Mesenchymal stem cell (in vitro differentiated cells and primary cell): ENCODE results near the gene ALOX12.
"Not testable (repeated sequence)": the region's sequence is repeated elsewhere in the genome, so short reads cannot be mapped to it uniquely, and the experiment has no call there.

Experiments
- DNase-seq: peaks from one replicate; pipeline ENCODE4 v3.0.0-alpha.2; 2013
- H2AFZ ChIP-seq: one replicate; pipeline ENCODE4 v1.6.1; 2013; ENCODE audit warnings: low read depth, mild to moderate bottlenecking, control low read depth, inconsistent platforms, low read length, moderate library complexity
- H2AK5ac ChIP-seq: 2 replicates; pipeline ENCODE4 v1.6.1; 2013; ENCODE audit warnings: low read length, moderate library complexity, mild to moderate bottlenecking, inconsistent platforms; ENCODE audit not compliant: severe bottlenecking
- H2BK120ac ChIP-seq: one replicate; pipeline ENCODE4 v1.6.1; 2013; ENCODE audit warnings: low read depth, mild to moderate bottlenecking, inconsistent platforms, low read length, moderate library complexity
- H2BK12ac ChIP-seq, 2 experiments: one replicate each; pipeline ENCODE4 v1.6.1; 2013; ENCODE audit warnings: inconsistent platforms in 2 of 2, low read length in 2 of 2, mild to moderate bottlenecking in 2 of 2, moderate library complexity in 2 of 2, control low read depth in 1 of 2
- H2BK15ac ChIP-seq: one replicate; pipeline ENCODE4 v1.6.1; 2013; ENCODE audit warnings: mild to moderate bottlenecking, low read depth, inconsistent platforms; ENCODE audit not compliant: poor library complexity, severe bottlenecking
- H2BK5ac ChIP-seq: 2 replicates; pipeline ENCODE4 v1.6.1; 2013; ENCODE audit warnings: low read depth, mild to moderate bottlenecking, low read length, control low read depth, inconsistent platforms; ENCODE audit not compliant: poor library complexity, severe bottlenecking
- H3K14ac ChIP-seq, 2 experiments: one replicate each; pipeline ENCODE4 v1.6.1; 2013; ENCODE audit warnings: inconsistent platforms in 2 of 2, low read length in 2 of 2, control low read depth in 1 of 2, mild to moderate bottlenecking in 1 of 2, moderate library complexity in 1 of 2
- H3K18ac ChIP-seq, 2 experiments: one replicate each; pipeline ENCODE4 v1.6.1; 2013; ENCODE audit warnings: inconsistent platforms in 2 of 2, low read length in 2 of 2, control low read depth in 1 of 2, low read depth in 1 of 2, mild to moderate bottlenecking in 1 of 2
- H3K23ac ChIP-seq, 2 experiments: one replicate each; pipeline ENCODE4 v1.6.1; 2013; ENCODE audit warnings: inconsistent platforms in 2 of 2, low read length in 2 of 2, mild to moderate bottlenecking in 2 of 2, moderate library complexity in 2 of 2, control low read depth in 1 of 2
- H3K27ac ChIP-seq: 2 replicates; pipeline ENCODE4 v1.5.1; 2013; ENCODE audit warnings: mild to moderate bottlenecking, moderate library complexity, low read length, control low read depth, inconsistent platforms; ENCODE audit not compliant: poor library complexity, severe bottlenecking
- H3K27me3 ChIP-seq, 2 experiments: 2 replicates each; pipeline versions ENCODE4 v1.6.1 to v1.7.0; 2013; ENCODE audit warnings: low read length in 2 of 2, mild to moderate bottlenecking in 2 of 2, moderate library complexity in 2 of 2, control low read depth in 1 of 2, inconsistent platforms in 1 of 2; ENCODE audit not compliant: control insufficient read depth in 1 of 2, insufficient read depth in 1 of 2
- H3K36me3 ChIP-seq, 2 experiments: 2 replicates each; pipeline versions ENCODE4 v1.6.1 to v1.7.0; 2013; ENCODE audit warnings: low read length in 2 of 2, control low read depth in 1 of 2, inconsistent platforms in 1 of 2, low read depth in 1 of 2, mild to moderate bottlenecking in 1 of 2; ENCODE audit not compliant: insufficient read depth in 2 of 2, control insufficient read depth in 1 of 2
- H3K4ac ChIP-seq, 2 experiments: one replicate each; pipeline ENCODE4 v1.6.1; 2013; ENCODE audit warnings: inconsistent platforms in 2 of 2, low read length in 2 of 2, mild to moderate bottlenecking in 2 of 2, moderate library complexity in 2 of 2, control low read depth in 1 of 2, low read depth in 1 of 2
- H3K4me1 ChIP-seq: 2 replicates; pipeline ENCODE4 v1.6.1; 2013; ENCODE audit warnings: low read depth, low read length, control low read depth; ENCODE audit not compliant: control insufficient read depth, insufficient read depth
- H3K4me2 ChIP-seq: 2 replicates; pipeline ENCODE4 v1.6.1; 2013; ENCODE audit warnings: low read length, mild to moderate bottlenecking, inconsistent platforms; ENCODE audit not compliant: poor library complexity, severe bottlenecking
- H3K4me3 ChIP-seq, 2 experiments: 2 replicates each; pipeline versions ENCODE4 v1.5.1 to v1.7.0; 2013; ENCODE audit warnings: low read length in 2 of 2, mild to moderate bottlenecking in 2 of 2, control low read depth in 1 of 2, low read depth in 1 of 2; ENCODE audit not compliant: insufficient read depth in 1 of 2
- H3K79me1 ChIP-seq: replicated peaks from 2 replicates; pipeline ENCODE4 v1.6.1; 2013; ENCODE audit warnings: mild to moderate bottlenecking, control low read depth, low read length, inconsistent platforms; ENCODE audit not compliant: poor library complexity, severe bottlenecking
- H3K9ac ChIP-seq: 2 replicates; pipeline ENCODE4 v1.7.0; 2013; ENCODE audit warnings: mild to moderate bottlenecking, low read length, moderate library complexity
- H3K9me3 ChIP-seq: 2 replicates; pipeline ENCODE4 v1.7.0; 2013; ENCODE audit warnings: mild to moderate bottlenecking, low read length; ENCODE audit not compliant: control insufficient read depth
- H4K8ac ChIP-seq: one replicate; pipeline ENCODE4 v1.6.1; 2013; ENCODE audit warnings: inconsistent platforms, mild to moderate bottlenecking, low read length, moderate library complexity
- H4K91ac ChIP-seq: one replicate; pipeline ENCODE4 v1.6.1; 2013; ENCODE audit warnings: mild to moderate bottlenecking, low read length, inconsistent platforms
- WGBS: methylation state at CpG from one replicate; pipeline ENCODE4 v1.1.7; 2013; ENCODE audit warnings: mixed read lengths; 5-methylcytosine and 5-hydroxymethylcytosine counted together

ALOX12 gene

DNA sequence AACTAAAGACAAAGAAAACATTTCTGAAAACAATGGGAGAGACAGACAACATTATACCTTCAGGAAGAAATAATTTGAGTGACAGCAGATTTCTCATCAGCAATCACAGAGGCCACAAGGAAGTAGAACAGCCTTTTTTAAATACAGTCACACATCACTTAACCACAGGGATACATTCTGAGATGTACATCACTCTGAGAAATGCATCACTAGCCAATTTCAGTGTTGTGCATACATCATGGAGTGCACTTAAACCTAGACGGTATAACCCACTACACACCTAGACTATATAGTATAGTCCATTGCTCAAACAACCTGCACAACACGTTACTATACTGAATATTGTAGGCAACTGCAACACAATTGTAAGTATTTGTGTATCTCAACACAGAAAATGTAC lies 24.9 kb upstream of the ALOX12 start:
- H3K4me3 ChIP-seq, result no peak overlapping the region
- no peaks in the 10 kb centered on the region for H3K36me3 ChIP-seq
- no peak overlapping the region for H2BK120ac ChIP-seq
- DNase-seq, result no peak
- no peak overlapping the region for H4K91ac ChIP-seq
- H4K8ac ChIP-seq, result no peak overlapping the region
- H3K14ac ChIP-seq, result no peak overlapping the region
- no peaks in the 10 kb centered on the region for H3K4me1 ChIP-seq
- H3K79me1 ChIP-seq, result no peaks in the 10 kb centered on the region
- no peaks in the 10 kb centered on the region for H3K9me3 ChIP-seq
- H2BK5ac ChIP-seq, result no peak overlapping the region
- WGBS, result no CpG with 5 or more reads among the region's 2 CpGs
- no peak overlapping the region for H2BK12ac ChIP-seq
- no peak overlapping the region for H2AFZ ChIP-seq
- H2AK5ac ChIP-seq, result no peak overlapping the region
- no peak overlapping the region for H3K27ac ChIP-seq
- no peak overlapping the region for H3K18ac ChIP-seq
- no peak overlapping the region for H3K9ac ChIP-seq
- no peak overlapping the region for H2BK15ac ChIP-seq
- no peak overlapping the region for H3K23ac ChIP-seq
- H3K4ac ChIP-seq, result no peak overlapping the region
- H3K4me2 ChIP-seq, result no peak overlapping the region
- no peaks in the 10 kb centered on the region for H3K27me3 ChIP-seq

DNA sequence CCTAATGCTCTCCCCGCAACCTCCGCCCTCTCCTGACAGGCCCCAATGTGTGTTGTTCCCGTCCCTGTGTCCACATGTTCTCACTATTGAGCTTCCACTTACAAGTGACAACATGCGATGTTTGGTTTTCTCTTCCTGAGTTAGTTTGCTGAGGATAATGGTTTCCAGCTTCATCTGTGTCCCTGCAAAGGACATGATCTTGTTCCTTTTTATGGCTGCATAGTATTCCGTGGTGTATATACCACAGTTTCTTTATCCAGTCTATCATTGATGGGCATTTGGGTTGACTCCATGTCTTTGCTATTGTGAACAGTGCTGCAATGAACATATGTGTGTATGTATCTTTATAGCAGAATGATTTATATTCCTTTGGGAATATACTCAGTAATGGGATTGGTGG lies 16.4 kb upstream of the ALOX12 start:
- not testable (repeated sequence) for H3K9ac ChIP-seq, H2BK15ac ChIP-seq, H3K4me3 ChIP-seq, H2BK5ac ChIP-seq, H3K79me1 ChIP-seq, H3K27ac ChIP-seq, H4K8ac ChIP-seq, H3K36me3 ChIP-seq, H3K4ac ChIP-seq, H2BK12ac ChIP-seq, H2AFZ ChIP-seq, H3K18ac ChIP-seq, H4K91ac ChIP-seq, DNase-seq, H3K4me2 ChIP-seq, H3K14ac ChIP-seq, H3K4me1 ChIP-seq, H3K9me3 ChIP-seq, H3K27me3 ChIP-seq, H3K23ac ChIP-seq, H2BK120ac ChIP-seq, H2AK5ac ChIP-seq
- WGBS, result 86% methylated on average over 5 of the region's 5 CpGs

- no peak overlapping the region for H2BK5ac ChIP-seq
- H3K9ac ChIP-seq, result no peak overlapping the region
- no peaks in the 10 kb centered on the region for H3K79me1 ChIP-seq
- no peak overlapping the region for H3K23ac ChIP-seq
- no peaks in the 10 kb centered on the region for H3K4me1 ChIP-seq
- no peaks in the 10 kb centered on the region for H3K36me3 ChIP-seq
- H3K14ac ChIP-seq, result no peak overlapping the region
- no peaks in the 10 kb centered on the region for H3K27me3 ChIP-seq
- H3K27ac ChIP-seq, result no peak overlapping the region
- no peak overlapping the region for H4K8ac ChIP-seq
- no peak overlapping the region for H3K4ac ChIP-seq
- H3K4me2 ChIP-seq, result no peak overlapping the region
- H2AK5ac ChIP-seq, result no peak overlapping the region
- peaks cover 5% of the 10 kb centered on the region for H3K9me3 ChIP-seq
- no peak overlapping the region for H4K91ac ChIP-seq
- DNase-seq, result no peak
- no peak overlapping the region for H2BK12ac ChIP-seq
- H2AFZ ChIP-seq, result no peak overlapping the region
- 69% methylated on average over 1 of the region's 1 CpG for WGBS
- H3K4me3 ChIP-seq, result no peak overlapping the region
- no peak overlapping the region for H3K18ac ChIP-seq
- no peak overlapping the region for H2BK120ac ChIP-seq
- H2BK15ac ChIP-seq, result no peak overlapping the region
Measured at GRCh38 chr17:6981426-6981825, 14.4 kb upstream of the ALOX12 start.

DNA sequence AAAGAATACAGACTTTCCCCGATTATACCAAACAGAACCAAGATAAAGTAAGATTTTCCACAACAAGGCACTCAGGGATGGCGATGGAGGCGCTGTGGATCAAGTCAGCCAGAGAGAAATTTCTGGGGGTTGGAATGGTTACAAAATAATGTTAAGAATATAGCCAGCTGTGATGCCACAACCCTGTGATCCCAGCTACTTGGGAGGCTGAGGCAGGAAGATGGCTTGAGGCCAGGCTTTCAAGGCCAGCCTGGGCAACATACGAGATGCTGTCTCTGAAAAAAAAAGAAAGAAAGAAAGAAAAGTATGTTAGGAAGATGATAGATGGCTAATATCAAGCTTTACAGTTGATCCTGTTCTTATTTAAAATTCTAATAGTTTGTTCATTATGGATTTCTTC lies 10.6 kb upstream of the ALOX12 start:
- no peaks in the 10 kb centered on the region for H3K27me3 ChIP-seq

More for the DNA sequence above, 10.6 kb upstream of the ALOX12 start:
- no peak overlapping the region for H3K4me3 ChIP-seq
- H2BK15ac ChIP-seq, result no peak overlapping the region
- H2AFZ ChIP-seq, result no peak overlapping the region
- no peak overlapping the region for H3K9ac ChIP-seq
- no peak overlapping the region for H3K4ac ChIP-seq
- no peak overlapping the region for H3K27ac ChIP-seq
- 91% methylated on average over 3 of the region's 4 CpGs for WGBS
- no peak for DNase-seq
- H3K23ac ChIP-seq, result no peak overlapping the region
- H3K4me2 ChIP-seq, result no peak overlapping the region
- no peak overlapping the region for H3K18ac ChIP-seq
- no peaks in the 10 kb centered on the region for H3K36me3 ChIP-seq
- H2BK12ac ChIP-seq, result no peak overlapping the region
- H4K8ac ChIP-seq, result no peak overlapping the region
- H4K91ac ChIP-seq, result no peak overlapping the region
- H2BK120ac ChIP-seq, result no peak overlapping the region
- H3K4me1 ChIP-seq, result no peaks in the 10 kb centered on the region
- H3K14ac ChIP-seq, result no peak overlapping the region
- H3K79me1 ChIP-seq, result no peaks in the 10 kb centered on the region
- no peak overlapping the region for H2AK5ac ChIP-seq
- H2BK5ac ChIP-seq, result no peak overlapping the region
- H3K9me3 ChIP-seq, result no peaks in the 10 kb centered on the region
